Natural killer cell (primary cell): Measurements from ENCODE around the gene TSKS. TPM values are rescaled to one million over a fixed set of nuclear protein-coding genes. Genes with fewer than 3 reads are reported as not detected.

ENCODE experiments used
- ATAC-seq, 3 donors: fragments of 150-1000 bp in 2 of 3; fragments of 200-7000 bp in 1 of 3; cut with Tn5 transposase; 1 replicate in 1 of 3; 2 replicates in 2 of 3; pipeline ENCODE4 v1.10.0; 2021; ENCODE audit warnings: mild to moderate bottlenecking in 2 of 3, moderate library complexity in 2 of 3
- DNase-seq, 2 donors: peaks; one replicate each; pipeline versions ENCODE4 v3.0.0 to v3.0.0-alpha.2; 2013 to 2021; ENCODE audit warnings: mixed read lengths in 1 of 2
- H3K27ac ChIP-seq: one replicate; pipeline ENCODE4 v1.5.1; 2013; ENCODE audit warnings: mild to moderate bottlenecking, low read length
- H3K27me3 ChIP-seq: one replicate; pipeline ENCODE4 v1.6.1; 2013; ENCODE audit warnings: low read length; ENCODE audit not compliant: control insufficient read depth, insufficient read depth
- H3K36me3 ChIP-seq: one replicate; pipeline ENCODE4 v1.6.1; 2013; ENCODE audit warnings: low read length; ENCODE audit not compliant: control insufficient read depth, insufficient read depth
- H3K4me1 ChIP-seq: one replicate; pipeline ENCODE4 v1.6.1; 2013; ENCODE audit warnings: low read length; ENCODE audit not compliant: control insufficient read depth, insufficient read depth
- H3K4me3 ChIP-seq: one replicate; pipeline ENCODE4 v1.5.1; 2013; ENCODE audit warnings: low read length
- H3K9me3 ChIP-seq: one replicate; pipeline ENCODE4 v1.6.1; 2013; ENCODE audit warnings: low read length; ENCODE audit not compliant: control insufficient read depth, insufficient read depth
- H3K27ac Mint-ChIP-seq, 2 donors: one replicate each; pipeline ENCODE4 v1.8.0; 2022; ENCODE audit warnings: mild to moderate bottlenecking in 2 of 2, mixed read lengths in 2 of 2, moderate library complexity in 1 of 2
- H3K27me3 Mint-ChIP-seq, 2 donors: one replicate each; pipeline ENCODE4 v1.8.0; 2022; ENCODE audit warnings: low read depth in 2 of 2, mixed read lengths in 2 of 2
- H3K36me3 Mint-ChIP-seq: one replicate; pipeline ENCODE4 v1.8.0; 2022; ENCODE audit warnings: mixed read lengths
- H3K4me1 Mint-ChIP-seq, 2 donors: one replicate each; pipeline ENCODE4 v1.8.0; 2022; ENCODE audit warnings: mixed read lengths in 2 of 2
- H3K4me3 Mint-ChIP-seq: one replicate; pipeline ENCODE4 v1.8.0; 2022; ENCODE audit warnings: mild to moderate bottlenecking, moderate library complexity, mixed read lengths
- H3K9me3 Mint-ChIP-seq, 2 donors: one replicate each; pipeline ENCODE4 v1.8.0; 2022; ENCODE audit warnings: mixed read lengths in 2 of 2
- CTCF ChIP-seq: fragments of 200-600 bp; IDR thresholded peaks from one replicate; pipeline ENCODE4 v1.8.0; 2022; ENCODE audit warnings: antibody characterized with exemption
- WGBS: methylation state at CpG from one replicate; pipeline ENCODE4 v1.1.7; 2013; ENCODE audit warnings: missing lambda C conversion rate; ENCODE audit not compliant: insufficient coverage; 5-methylcytosine and 5-hydroxymethylcytosine counted together
- intact Hi-C: fragments of 100-400 bp; cut with micrococcal nuclease; formaldehyde crosslinking; loops from one replicate; pipeline ENCODE4 v1.14.2; 2022
- total RNA-seq, 4 donors: library from RNA; stranded (reverse); fragments of 120-200 nt in 1 of 4; gene quantifications; one replicate each; pipeline versions ENCODE4 v1.2.3 to v1.2.4, GENCODE V29; 2013 to 2022

The TSKS gene
- total RNA-seq, 3 donors from 2014 or later (not counting 1 experiment from before 2014, with no cell fraction given): 0.35 to 2.4 (median 1.7) TPM

DNA sequence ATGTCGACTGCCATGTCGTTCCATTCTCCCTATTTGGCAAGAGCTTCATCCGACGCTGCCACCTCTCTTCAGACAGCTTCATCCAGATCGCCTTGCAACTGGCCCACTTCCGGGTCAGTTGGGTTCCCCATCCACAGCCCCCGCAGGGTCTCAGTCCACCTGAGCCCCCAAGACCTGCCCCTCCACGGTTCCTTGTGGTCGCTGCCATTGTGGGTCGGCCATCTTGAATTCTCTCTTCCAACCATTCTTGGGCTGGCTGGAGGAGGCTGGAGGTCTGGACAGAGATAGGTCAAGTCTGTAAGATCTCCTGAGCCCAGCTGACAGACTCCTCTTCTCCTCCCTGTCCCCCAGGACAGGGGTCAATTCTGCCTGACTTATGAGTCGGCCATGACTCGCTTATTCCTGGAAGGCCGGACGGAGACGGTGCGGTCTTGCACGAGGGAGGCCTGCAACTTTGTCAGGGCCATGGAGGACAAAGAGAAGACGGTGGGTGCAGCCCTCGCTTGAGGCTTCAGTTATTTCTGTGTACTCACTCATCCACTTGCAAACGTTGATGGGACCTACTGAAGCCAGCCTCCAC lies 52.6 kb downstream of the TSKS start:
- Histone ChIP-seq H3K36me3 (no peaks in the 10 kb centered on the region), H3K4me3 (no peak overlapping the region), H3K27ac (no peak overlapping the region), H3K9me3 (no peaks in the 10 kb centered on the region), H3K4me1 (no peaks in the 10 kb centered on the region), H3K27me3 (no peaks in the 10 kb centered on the region)
- ATAC-seq (no peak), DNase-seq (no peak)
- 95% methylated on average over 18 of the region's 20 CpGs for WGBS
- intact Hi-C loops: no loop called here
- Mint-ChIP-seq H3K9me3 (no peaks in the 10 kb centered on the region), H3K4me3 (no peak overlapping the region), H3K27me3 (peaks cover 4 to 7% of the 10 kb centered on the region in 2 donors), H3K36me3 (no peaks in the 10 kb centered on the region), H3K4me1 (peaks cover 0 to 5% of the 10 kb centered on the region in 2 donors), H3K27ac (no peak overlapping the region)
- TF ChIP-seq CTCF: no peak

- no peaks in the 10 kb centered on the region for H3K9me3 Mint-ChIP-seq
- 91% methylated on average over 16 of the region's 16 CpGs for whole genome bisulfite sequencing
Observed at GRCh38 chr19:49705919-49706318, 57.2 kb downstream of the TSKS start.

DNA sequence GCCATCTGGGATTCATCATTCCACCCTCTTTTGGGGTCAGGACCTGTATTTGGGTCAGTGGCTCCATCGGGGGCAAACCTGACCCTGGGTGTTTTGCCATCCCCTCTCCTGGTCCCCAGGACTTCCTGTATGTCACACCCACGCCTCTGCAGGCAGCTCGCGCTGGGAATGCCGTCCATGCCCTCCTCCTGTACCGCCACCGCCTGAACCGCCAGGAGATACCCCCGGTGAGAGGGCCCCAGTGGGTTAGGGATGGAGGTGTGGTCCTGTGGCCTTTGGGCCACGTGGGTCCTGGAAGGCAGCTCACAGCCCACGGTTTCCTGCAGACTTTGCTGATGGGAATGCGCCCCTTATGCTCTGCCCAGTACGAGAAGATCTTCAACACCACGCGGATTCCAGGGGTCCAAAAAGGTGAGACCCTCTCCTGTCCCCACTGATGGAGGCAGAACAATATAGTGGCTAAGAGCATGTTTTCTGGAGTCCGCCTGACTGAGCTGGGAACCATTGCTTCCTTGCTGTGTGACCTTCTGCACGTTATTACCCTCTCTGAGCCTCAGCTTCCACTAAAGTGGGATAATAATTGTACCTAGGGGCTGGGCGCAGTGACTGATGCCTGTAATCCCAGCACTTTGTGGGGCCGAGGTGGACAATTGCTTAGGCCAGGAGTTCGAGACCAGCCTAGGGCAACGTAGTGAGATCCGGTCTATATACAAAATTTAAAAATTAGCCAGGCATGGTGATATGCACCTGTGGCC lies 58.0 kb downstream of the TSKS start:
- H3K27ac ChIP-seq: no peak overlapping the region

More at GRCh38 chr19:49705919-49706318, 57.2 kb downstream of the TSKS start:
- TF ChIP-seq CTCF: no peak
- Mint-ChIP-seq H3K27ac (no peak overlapping the region), H3K27me3 (peaks cover 0 to 7% of the 10 kb centered on the region in 2 donors), H3K36me3 (no peaks in the 10 kb centered on the region), H3K4me1 (no peaks in the 10 kb centered on the region), H3K4me3 (no peak overlapping the region)
- Histone ChIP-seq H3K4me3 (no peak overlapping the region), H3K9me3 (no peaks in the 10 kb centered on the region), H3K4me1 (no peaks in the 10 kb centered on the region), H3K27ac (no peak overlapping the region), H3K36me3 (no peaks in the 10 kb centered on the region), H3K27me3 (no peaks in the 10 kb centered on the region)
- intact Hi-C loops: no loop called here
- ATAC-seq: no peak
- no peak for DNase-seq

More for the DNA sequence above, 58.0 kb downstream of the TSKS start:
- H3K36me3 Mint-ChIP-seq: no peaks in the 10 kb centered on the region
- H3K4me3 Mint-ChIP-seq: no peak overlapping the region
- Histone ChIP-seq H3K27me3 (no peaks in the 10 kb centered on the region), H3K36me3 (no peaks in the 10 kb centered on the region), H3K9me3 (no peaks in the 10 kb centered on the region), H3K4me1 (no peaks in the 10 kb centered on the region), H3K4me3 (no peak overlapping the region)
- H3K27me3 Mint-ChIP-seq: peaks cover 0 to under 1% of the 10 kb centered on the region in 2 donors
- TF ChIP-seq CTCF: no peak
- intact Hi-C loops: no loop called here
- no peak overlapping the region for H3K27ac Mint-ChIP-seq
- H3K4me1 Mint-ChIP-seq: no peaks in the 10 kb centered on the region
- DNase-seq: no peak
- 81% methylated on average over 22 of the region's 22 CpGs for WGBS
- ATAC-seq: no peak
- H3K9me3 Mint-ChIP-seq: no peaks in the 10 kb centered on the region
